WTC11 (cell line): Measurements from ENCODE around the gene MAP3K12. TPM values are rescaled to one million over a fixed set of nuclear protein-coding genes. Genes with fewer than 3 reads are reported as not detected.
"Not testable (repeated sequence)": the region's sequence is repeated elsewhere in the genome, so short reads cannot be mapped to it uniquely, and the experiment has no call there.

Experiments used
- ATAC-seq: fragments of 200-7000 bp; cut with Tn5 transposase; 2 replicates; pipeline ENCODE4 v1.10.0; 2021; ENCODE audit warnings: mild to moderate bottlenecking, moderate library complexity
- CTCF ChIA-PET: fragments of 300-600 bp; sonication (Branson Sonifier 250); formaldehyde crosslinking; loops from one replicate; lab custom pipeline; 2021; ENCODE audit warnings: antibody characterized with exemption; lab: Charles Lee
- POLR2A ChIA-PET: fragments of 350-600 bp; sonication (Branson Sonifier 250); formaldehyde crosslinking; loops from one replicate; lab custom pipeline; 2021; ENCODE audit warnings: antibody characterized with exemption; lab: Charles Lee
- DNase-seq: peaks from one replicate; pipeline ENCODE4 v3.0.0; 2021; ENCODE audit warnings: low spot score
- H3K27ac Mint-ChIP-seq: 2 replicates; pipeline ENCODE4 v1.8.0; 2021; ENCODE audit warnings: mixed read lengths
- H3K27me3 Mint-ChIP-seq: 2 replicates; pipeline ENCODE4 v1.8.0; 2021; ENCODE audit warnings: low read depth, mild to moderate bottlenecking, moderate library complexity, mixed read lengths
- H3K36me3 Mint-ChIP-seq: 2 replicates; pipeline ENCODE4 v1.8.0; 2021; ENCODE audit warnings: mixed read lengths
- H3K4me1 Mint-ChIP-seq: 2 replicates; pipeline ENCODE4 v1.8.0; 2022; ENCODE audit warnings: mixed read lengths
- H3K4me3 Mint-ChIP-seq: 2 replicates; pipeline ENCODE4 v1.8.0; 2021; ENCODE audit warnings: mild to moderate bottlenecking, moderate library complexity, mixed read lengths
- H3K9me3 Mint-ChIP-seq: 2 replicates; pipeline ENCODE4 v1.8.0; 2021; ENCODE audit warnings: mixed read lengths
- CREB1 ChIP-seq: sonication (generic); formaldehyde crosslinking; IDR thresholded peaks from 2 replicates; pipeline ENCODE4 v1.8.0; 2023; ENCODE audit warnings: mild to moderate bottlenecking, missing genetic modification reagents
- ESRRA ChIP-seq: sonication (generic); formaldehyde crosslinking; IDR thresholded peaks from 2 replicates; pipeline ENCODE4 v1.8.1; 2022; ENCODE audit warnings: mild to moderate bottlenecking, missing genetic modification reagents, borderline replicate concordance
- ETV6 ChIP-seq: sonication (generic); formaldehyde crosslinking; IDR thresholded peaks from 2 replicates; pipeline ENCODE4 v1.8.1; 2022; ENCODE audit warnings: mild to moderate bottlenecking, missing genetic modification reagents
- HMGA2 ChIP-seq: fragments of 250-450 bp; sonication (Bioruptor Pico); IDR thresholded peaks from 2 replicates; pipeline ENCODE4 v1.4.0; 2021; ENCODE audit warnings: mild to moderate bottlenecking, moderate library complexity
- NFATC4 ChIP-seq: fragments of 250-450 bp; sonication (Bioruptor Pico); IDR thresholded peaks from 2 replicates; pipeline ENCODE4 v1.9.0; 2021; ENCODE audit warnings: mild to moderate bottlenecking
- NFYB ChIP-seq: sonication (generic); formaldehyde crosslinking; conservative IDR thresholded peaks from 2 replicates; pipeline ENCODE4 v1.8.0; 2022; ENCODE audit warnings: low read depth, missing genetic modification reagents
- NR1H2 ChIP-seq: sonication (generic); formaldehyde crosslinking; IDR thresholded peaks from 2 replicates; pipeline ENCODE4 v1.9.0; 2021; ENCODE audit warnings: mild to moderate bottlenecking, moderate library complexity, missing genetic modification reagents
- RELA ChIP-seq: sonication (generic); formaldehyde crosslinking; IDR thresholded peaks from 2 replicates; pipeline ENCODE4 v1.8.1; 2022; ENCODE audit warnings: missing genetic modification reagents, mild to moderate bottlenecking, borderline replicate concordance
- RORB ChIP-seq: fragments of 250-450 bp; sonication (Bioruptor Pico); IDR thresholded peaks from 2 replicates; pipeline ENCODE4 v1.9.0; 2021; ENCODE audit warnings: mild to moderate bottlenecking
- SMAD4 ChIP-seq: sonication (generic); formaldehyde crosslinking; IDR thresholded peaks from 2 replicates; pipeline ENCODE4 v1.8.0; 2022; ENCODE audit warnings: mild to moderate bottlenecking, missing genetic modification reagents
- TCF7 ChIP-seq: sonication (generic); formaldehyde crosslinking; IDR thresholded peaks from 2 replicates; pipeline ENCODE4 v1.8.0; 2022; ENCODE audit warnings: mild to moderate bottlenecking, low read depth, missing genetic modification reagents, moderate library complexity
- ZBTB21 ChIP-seq: sonication (generic); formaldehyde crosslinking; IDR thresholded peaks from 2 replicates; pipeline ENCODE4 v1.8.1; 2023; ENCODE audit warnings: mild to moderate bottlenecking, missing genetic modification reagents, borderline replicate concordance
- ZNF138 ChIP-seq: sonication (generic); formaldehyde crosslinking; conservative IDR thresholded peaks from 2 replicates; pipeline ENCODE4 v1.8.1; 2022; ENCODE audit warnings: mild to moderate bottlenecking, moderate library complexity, missing genetic modification reagents
- ZNF263 ChIP-seq: sonication (generic); formaldehyde crosslinking; IDR thresholded peaks from 2 replicates; pipeline ENCODE4 v1.8.1; 2022; ENCODE audit warnings: low read depth, mild to moderate bottlenecking, moderate library complexity, missing genetic modification reagents
- ZNF317 ChIP-seq: sonication (generic); formaldehyde crosslinking; IDR thresholded peaks from 2 replicates; pipeline ENCODE4 v1.8.1; 2023; ENCODE audit warnings: low read depth, mild to moderate bottlenecking, moderate library complexity, missing genetic modification reagents, borderline replicate concordance
- ZNF396 ChIP-seq: fragments of 250-450 bp; sonication (Bioruptor Pico); IDR thresholded peaks from 2 replicates; pipeline ENCODE4 v1.8.0; 2021; ENCODE audit warnings: mild to moderate bottlenecking, moderate library complexity, borderline replicate concordance
- total RNA-seq: library from RNA; stranded (reverse); gene quantifications from 3 replicates; pipeline ENCODE4 v1.2.3, GENCODE V29; 2021
- TF ChIP-seq, protein P1 (sequence below): sonication (generic); formaldehyde crosslinking; IDR thresholded peaks from 2 replicates; pipeline ENCODE4 v1.8.0; 2022; ENCODE audit warnings: mild to moderate bottlenecking, missing genetic modification reagents
- TF ChIP-seq, protein P2 (sequence below): fragments of 250-450 bp; sonication (Bioruptor Pico); IDR thresholded peaks from 2 replicates; pipeline ENCODE4 v2.1.2; 2022; ENCODE audit warnings: mild to moderate bottlenecking, moderate library complexity
- TF ChIP-seq, protein P3 (sequence below): sonication (generic); formaldehyde crosslinking; IDR thresholded peaks from 2 replicates; pipeline ENCODE4 v1.8.1; 2022; ENCODE audit warnings: low read depth, missing genetic modification reagents, borderline replicate concordance
- TF ChIP-seq, protein P4 (sequence below): sonication (generic); formaldehyde crosslinking; IDR thresholded peaks from 2 replicates; pipeline ENCODE4 v1.8.1; 2022; ENCODE audit warnings: missing genetic modification reagents, borderline replicate concordance
- TF ChIP-seq, protein P5 (sequence below): sonication (generic); formaldehyde crosslinking; IDR thresholded peaks from 2 replicates; pipeline ENCODE4 v1.8.1; 2023; ENCODE audit warnings: mild to moderate bottlenecking, missing genetic modification reagents, moderate library complexity
- TF ChIP-seq, protein P6 (sequence below): sonication (generic); formaldehyde crosslinking; IDR thresholded peaks from 2 replicates; pipeline ENCODE4 v1.8.0; 2023; ENCODE audit warnings: mild to moderate bottlenecking, missing genetic modification reagents
- TF ChIP-seq, protein P7 (sequence below): sonication (generic); formaldehyde crosslinking; IDR thresholded peaks from 2 replicates; pipeline ENCODE4 v1.8.1; 2022; ENCODE audit warnings: mild to moderate bottlenecking, missing genetic modification reagents, moderate library complexity, borderline replicate concordance

MAP3K12 gene
- total RNA-seq, 1 experiment from 2014 or later, result 23.6 TPM

DNA sequence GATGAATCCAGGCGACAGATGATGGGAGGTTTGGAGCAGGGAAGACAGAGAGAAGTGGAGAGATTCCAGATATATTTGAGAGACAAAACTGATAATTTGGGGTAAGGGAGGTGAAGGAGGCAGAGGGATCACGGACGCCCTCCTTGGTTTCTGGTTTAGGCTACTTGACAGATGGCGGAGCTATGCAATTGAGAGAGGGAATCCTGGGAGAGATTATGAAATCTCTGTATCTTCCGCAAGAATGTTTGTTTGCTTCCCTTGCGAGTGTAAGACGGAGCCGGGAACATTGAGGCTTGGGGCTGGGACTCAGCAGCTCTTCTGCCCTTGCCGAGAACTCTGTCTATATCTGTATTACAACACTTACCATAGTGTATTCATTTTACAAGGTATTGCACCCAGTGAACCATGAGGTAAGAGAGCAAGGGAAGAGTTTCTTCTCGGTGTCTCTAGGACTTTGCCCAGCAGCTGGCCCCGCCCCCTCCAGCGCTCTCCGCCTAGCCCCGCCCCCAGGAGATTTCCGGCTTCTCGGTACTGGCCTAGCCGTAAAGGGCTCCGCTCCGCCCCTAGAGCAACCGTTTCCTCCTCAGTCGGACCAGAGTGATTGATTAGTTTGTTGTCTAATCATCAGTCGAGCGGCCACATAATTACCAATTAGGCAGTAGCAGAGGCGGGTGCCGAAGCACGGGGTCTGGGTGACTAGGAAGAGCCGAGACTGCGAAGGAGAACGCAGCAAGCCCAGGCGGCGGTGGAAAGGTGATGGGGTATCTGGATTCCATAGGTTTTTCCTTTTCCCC, 58.0 kb downstream of the MAP3K12 start, which contains the start of gene PRR13 (continued):
- TF ChIP-seq SMAD4 (CRISPR knock-in tag), result no peak
- TF ChIP-seq TCF7, result no peak
- TF ChIP-seq NR1H2 (CRISPR knock-in tag), result no peak
- TF ChIP-seq, protein P1, sequence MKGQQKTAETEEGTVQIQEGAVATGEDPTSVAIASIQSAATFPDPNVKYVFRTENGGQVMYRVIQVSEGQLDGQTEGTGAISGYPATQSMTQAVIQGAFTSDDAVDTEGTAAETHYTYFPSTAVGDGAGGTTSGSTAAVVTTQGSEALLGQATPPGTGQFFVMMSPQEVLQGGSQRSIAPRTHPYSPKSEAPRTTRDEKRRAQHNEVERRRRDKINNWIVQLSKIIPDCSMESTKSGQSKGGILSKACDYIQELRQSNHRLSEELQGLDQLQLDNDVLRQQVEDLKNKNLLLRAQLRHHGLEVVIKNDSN, result peak; percentile 52; the same call in 1 of the 2 replicates
- no peak for TF ChIP-seq ZNF263 (CRISPR knock-in tag)
- TF ChIP-seq ZNF317, result peak; percentile 78; the same call in 1 of the 2 replicates
- TF ChIP-seq, protein P2, sequence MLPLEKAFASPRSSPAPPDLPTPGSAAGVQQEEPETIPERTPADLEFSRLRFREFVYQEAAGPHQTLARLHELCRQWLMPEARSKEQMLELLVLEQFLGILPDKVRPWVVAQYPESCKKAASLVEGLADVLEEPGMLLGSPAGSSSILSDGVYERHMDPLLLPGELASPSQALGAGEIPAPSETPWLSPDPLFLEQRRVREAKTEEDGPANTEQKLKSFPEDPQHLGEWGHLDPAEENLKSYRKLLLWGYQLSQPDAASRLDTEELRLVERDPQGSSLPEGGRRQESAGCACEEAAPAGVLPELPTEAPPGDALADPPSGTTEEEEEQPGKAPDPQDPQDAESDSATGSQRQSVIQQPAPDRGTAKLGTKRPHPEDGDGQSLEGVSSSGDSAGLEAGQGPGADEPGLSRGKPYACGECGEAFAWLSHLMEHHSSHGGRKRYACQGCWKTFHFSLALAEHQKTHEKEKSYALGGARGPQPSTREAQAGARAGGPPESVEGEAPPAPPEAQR (CRISPR knock-in tag), result no peak
- TF ChIP-seq, protein P3, sequence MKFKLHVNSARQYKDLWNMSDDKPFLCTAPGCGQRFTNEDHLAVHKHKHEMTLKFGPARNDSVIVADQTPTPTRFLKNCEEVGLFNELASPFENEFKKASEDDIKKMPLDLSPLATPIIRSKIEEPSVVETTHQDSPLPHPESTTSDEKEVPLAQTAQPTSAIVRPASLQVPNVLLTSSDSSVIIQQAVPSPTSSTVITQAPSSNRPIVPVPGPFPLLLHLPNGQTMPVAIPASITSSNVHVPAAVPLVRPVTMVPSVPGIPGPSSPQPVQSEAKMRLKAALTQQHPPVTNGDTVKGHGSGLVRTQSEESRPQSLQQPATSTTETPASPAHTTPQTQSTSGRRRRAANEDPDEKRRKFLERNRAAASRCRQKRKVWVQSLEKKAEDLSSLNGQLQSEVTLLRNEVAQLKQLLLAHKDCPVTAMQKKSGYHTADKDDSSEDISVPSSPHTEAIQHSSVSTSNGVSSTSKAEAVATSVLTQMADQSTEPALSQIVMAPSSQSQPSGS (CRISPR knock-in tag), result no peak
- TF ChIP-seq, protein P4, sequence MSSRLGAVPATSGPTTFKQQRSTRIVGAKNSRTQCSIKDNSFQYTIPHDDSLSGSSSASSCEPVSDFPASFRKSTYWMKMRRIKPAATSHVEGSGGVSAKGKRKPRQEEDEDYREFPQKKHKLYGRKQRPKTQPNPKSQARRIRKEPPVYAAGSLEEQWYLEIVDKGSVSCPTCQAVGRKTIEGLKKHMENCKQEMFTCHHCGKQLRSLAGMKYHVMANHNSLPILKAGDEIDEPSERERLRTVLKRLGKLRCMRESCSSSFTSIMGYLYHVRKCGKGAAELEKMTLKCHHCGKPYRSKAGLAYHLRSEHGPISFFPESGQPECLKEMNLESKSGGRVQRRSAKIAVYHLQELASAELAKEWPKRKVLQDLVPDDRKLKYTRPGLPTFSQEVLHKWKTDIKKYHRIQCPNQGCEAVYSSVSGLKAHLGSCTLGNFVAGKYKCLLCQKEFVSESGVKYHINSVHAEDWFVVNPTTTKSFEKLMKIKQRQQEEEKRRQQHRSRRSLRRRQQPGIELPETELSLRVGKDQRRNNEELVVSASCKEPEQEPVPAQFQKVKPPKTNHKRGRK (CRISPR knock-in tag), result no peak
- TF ChIP-seq ETV6 (CRISPR knock-in tag), result 0 out of 2 replicates have a peak, but pooled peaks have one; percentile 26
- TF ChIP-seq CREB1 (CRISPR knock-in tag), result no peak
- TF ChIP-seq ZNF138, result no peak
- TF ChIP-seq, protein P5, sequence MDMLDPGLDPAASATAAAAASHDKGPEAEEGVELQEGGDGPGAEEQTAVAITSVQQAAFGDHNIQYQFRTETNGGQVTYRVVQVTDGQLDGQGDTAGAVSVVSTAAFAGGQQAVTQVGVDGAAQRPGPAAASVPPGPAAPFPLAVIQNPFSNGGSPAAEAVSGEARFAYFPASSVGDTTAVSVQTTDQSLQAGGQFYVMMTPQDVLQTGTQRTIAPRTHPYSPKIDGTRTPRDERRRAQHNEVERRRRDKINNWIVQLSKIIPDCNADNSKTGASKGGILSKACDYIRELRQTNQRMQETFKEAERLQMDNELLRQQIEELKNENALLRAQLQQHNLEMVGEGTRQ (CRISPR knock-in tag), result peak; percentile 64
- TF ChIP-seq RELA (CRISPR knock-in tag), result no peak
- TF ChIP-seq, protein P6, sequence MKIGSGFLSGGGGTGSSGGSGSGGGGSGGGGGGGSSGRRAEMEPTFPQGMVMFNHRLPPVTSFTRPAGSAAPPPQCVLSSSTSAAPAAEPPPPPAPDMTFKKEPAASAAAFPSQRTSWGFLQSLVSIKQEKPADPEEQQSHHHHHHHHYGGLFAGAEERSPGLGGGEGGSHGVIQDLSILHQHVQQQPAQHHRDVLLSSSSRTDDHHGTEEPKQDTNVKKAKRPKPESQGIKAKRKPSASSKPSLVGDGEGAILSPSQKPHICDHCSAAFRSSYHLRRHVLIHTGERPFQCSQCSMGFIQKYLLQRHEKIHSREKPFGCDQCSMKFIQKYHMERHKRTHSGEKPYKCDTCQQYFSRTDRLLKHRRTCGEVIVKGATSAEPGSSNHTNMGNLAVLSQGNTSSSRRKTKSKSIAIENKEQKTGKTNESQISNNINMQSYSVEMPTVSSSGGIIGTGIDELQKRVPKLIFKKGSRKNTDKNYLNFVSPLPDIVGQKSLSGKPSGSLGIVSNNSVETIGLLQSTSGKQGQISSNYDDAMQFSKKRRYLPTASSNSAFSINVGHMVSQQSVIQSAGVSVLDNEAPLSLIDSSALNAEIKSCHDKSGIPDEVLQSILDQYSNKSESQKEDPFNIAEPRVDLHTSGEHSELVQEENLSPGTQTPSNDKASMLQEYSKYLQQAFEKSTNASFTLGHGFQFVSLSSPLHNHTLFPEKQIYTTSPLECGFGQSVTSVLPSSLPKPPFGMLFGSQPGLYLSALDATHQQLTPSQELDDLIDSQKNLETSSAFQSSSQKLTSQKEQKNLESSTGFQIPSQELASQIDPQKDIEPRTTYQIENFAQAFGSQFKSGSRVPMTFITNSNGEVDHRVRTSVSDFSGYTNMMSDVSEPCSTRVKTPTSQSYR, result no peak
- no peak for TF ChIP-seq ZBTB21 (CRISPR knock-in tag)
- TF ChIP-seq, protein P7, sequence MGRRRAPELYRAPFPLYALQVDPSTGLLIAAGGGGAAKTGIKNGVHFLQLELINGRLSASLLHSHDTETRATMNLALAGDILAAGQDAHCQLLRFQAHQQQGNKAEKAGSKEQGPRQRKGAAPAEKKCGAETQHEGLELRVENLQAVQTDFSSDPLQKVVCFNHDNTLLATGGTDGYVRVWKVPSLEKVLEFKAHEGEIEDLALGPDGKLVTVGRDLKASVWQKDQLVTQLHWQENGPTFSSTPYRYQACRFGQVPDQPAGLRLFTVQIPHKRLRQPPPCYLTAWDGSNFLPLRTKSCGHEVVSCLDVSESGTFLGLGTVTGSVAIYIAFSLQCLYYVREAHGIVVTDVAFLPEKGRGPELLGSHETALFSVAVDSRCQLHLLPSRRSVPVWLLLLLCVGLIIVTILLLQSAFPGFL (CRISPR knock-in tag), result no peak
- TF ChIP-seq ZNF396 (CRISPR knock-in tag), result no peak
- TF ChIP-seq NFYB, result peak; percentile 79
- no peak for TF ChIP-seq RORB (CRISPR knock-in tag)
- TF ChIP-seq ESRRA, result no peak
- TF ChIP-seq NFATC4, result no peak
- TF ChIP-seq HMGA2 (CRISPR knock-in tag), result no peak

DNA sequence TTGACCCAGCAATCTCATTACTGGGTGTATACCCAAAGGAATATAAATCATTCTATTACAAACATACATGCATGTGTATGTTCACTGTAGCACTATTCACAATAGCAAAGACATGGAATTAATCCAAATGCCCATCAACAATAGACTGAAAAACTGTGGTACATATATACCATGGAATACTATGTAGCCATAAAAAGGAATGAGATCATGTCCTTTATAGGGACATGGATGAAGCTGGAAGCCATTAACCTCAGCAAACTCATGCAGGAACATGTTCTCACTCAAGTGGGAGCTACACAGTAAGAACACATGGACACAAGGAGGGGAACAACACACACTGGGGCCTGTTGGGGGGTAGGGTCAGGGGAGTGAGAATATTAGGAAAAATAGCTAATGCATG, 59.7 kb downstream of the MAP3K12 start:
- H3K9me3 Mint-ChIP-seq, H3K27me3 Mint-ChIP-seq, POLR2A ChIA-PET, ATAC-seq, H3K27ac Mint-ChIP-seq, DNase-seq, H3K4me3 Mint-ChIP-seq: not testable (repeated sequence)
- Mint-ChIP-seq H3K4me1 (peaks cover 27% of the 10 kb centered on the region), H3K36me3 (peaks cover 12% of the 10 kb centered on the region)
- CTCF ChIA-PET, result interaction anchor here (0.8 to 1.5 kb wide), 2 partner anchors 43 to 118 kb away, joined by 3 to 4 read pairs; partner anchors contain the start of gene AAAS

DNA sequence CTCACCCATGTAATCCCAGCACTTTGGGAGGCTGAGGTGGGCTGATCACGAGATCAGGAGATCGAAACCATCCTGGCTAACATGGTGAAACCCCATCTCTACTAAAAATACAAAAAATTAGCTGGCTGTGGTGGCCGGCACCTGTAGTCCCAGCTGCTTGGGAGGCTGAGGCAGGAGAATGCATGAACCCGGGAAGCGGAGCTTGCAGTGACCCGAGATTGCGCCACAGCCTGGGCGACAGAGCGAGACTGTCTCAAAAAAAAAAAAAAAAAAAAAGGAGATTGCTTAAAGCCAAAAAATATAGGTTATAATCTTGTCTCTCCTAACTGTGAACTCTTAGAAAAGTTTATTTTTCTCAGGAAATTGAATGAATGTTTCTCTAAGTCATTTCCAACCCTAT, 63.9 kb downstream of the MAP3K12 start:
- H3K27me3 Mint-ChIP-seq, DNase-seq, H3K36me3 Mint-ChIP-seq, H3K4me1 Mint-ChIP-seq, H3K9me3 Mint-ChIP-seq, ATAC-seq, POLR2A ChIA-PET, H3K4me3 Mint-ChIP-seq, H3K27ac Mint-ChIP-seq: not testable (repeated sequence)
- CTCF ChIA-PET, result interaction anchor here (0.7 to 1.8 kb wide), 3 partner anchors 14 to 224 kb away, joined by 4 to 8 read pairs (median 5); partner anchors contain the start of gene AAAS
